Activated CD4-positive, alpha-beta T cell treated with anti-CD3 and anti-CD28 coated beads for 36 hours (primary cell): ENCODE results near the gene FOXJ3. TPM values are rescaled to one million over a fixed set of nuclear protein-coding genes. Genes with fewer than 3 reads are reported as not detected.

Source experiments
- ATAC-seq: fragments of 200-7000 bp; cut with Tn5 transposase; one replicate; pipeline ENCODE4 v1.10.0; 2021; ENCODE audit warnings: mild to moderate bottlenecking, moderate library complexity
- CTCF ChIA-PET: fragments of 350-600 bp; sonication (Branson Sonifier 250); formaldehyde crosslinking; loops from one replicate; lab custom pipeline; 2021; ENCODE audit warnings: antibody characterized with exemption; lab: Charles Lee
- POLR2A ChIA-PET: fragments of 350-600 bp; sonication (Branson Sonifier 250); formaldehyde crosslinking; loops from one replicate; lab custom pipeline; 2021; ENCODE audit warnings: antibody characterized with exemption, inconsistent platforms; lab: Charles Lee
- DNase-seq: peaks from one replicate; pipeline ENCODE4 v3.0.0-alpha.2; 2020
- H3K27ac Mint-ChIP-seq: one replicate; pipeline ENCODE4 v1.8.0; 2021; ENCODE audit warnings: mixed read lengths
- H3K27me3 Mint-ChIP-seq: one replicate; pipeline ENCODE4 v1.8.0; 2021; ENCODE audit warnings: mixed read lengths
- H3K36me3 Mint-ChIP-seq: one replicate; pipeline ENCODE4 v1.8.0; 2021; ENCODE audit warnings: low read depth, mixed read lengths
- H3K4me1 Mint-ChIP-seq: one replicate; pipeline ENCODE4 v1.8.0; 2021; ENCODE audit warnings: mixed read lengths
- H3K4me3 Mint-ChIP-seq: one replicate; pipeline ENCODE4 v1.8.0; 2021; ENCODE audit warnings: mild to moderate bottlenecking, moderate library complexity, mixed read lengths
- H3K9me3 Mint-ChIP-seq: one replicate; pipeline ENCODE4 v1.8.0; 2021; ENCODE audit warnings: low read depth, mixed read lengths
- intact Hi-C, 2 experiments: fragments of 100-400 bp; cut with DNase I in 1 of 2; cut with micrococcal nuclease in 1 of 2; formaldehyde crosslinking; loops; one replicate each; pipeline versions ENCODE4 v1.14.2 to v1.15.1; 2022 to 2024; cut with DNase I, micrococcal nuclease
- total RNA-seq, 2 experiments: library from RNA; stranded (reverse); gene quantifications; one replicate each; pipeline ENCODE4 v1.2.3, GENCODE V29; 2021

The FOXJ3 gene
- total RNA-seq, 2 experiments from 2014 or later = 44.1 to 54.0 TPM

DNA sequence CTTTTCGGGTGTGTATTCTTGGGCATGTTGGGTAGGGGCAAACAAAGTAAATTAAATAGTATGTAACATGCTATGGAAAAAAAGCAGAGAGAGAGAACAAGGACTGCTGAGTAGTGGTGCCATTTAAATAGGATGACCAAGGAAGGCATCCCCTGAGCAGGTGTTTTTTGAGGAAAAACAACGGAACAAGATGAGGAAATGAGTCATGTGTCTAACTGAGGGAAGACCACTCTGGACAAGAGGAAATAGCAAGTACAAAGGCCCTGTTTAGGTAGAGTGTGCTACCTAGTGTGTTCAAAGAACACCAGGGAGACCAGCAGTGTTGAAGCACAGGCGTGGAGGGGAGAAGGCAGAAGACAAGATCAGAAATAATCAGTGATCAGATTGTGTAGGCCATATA lies 150.4 kb downstream of the FOXJ3 start:
- POLR2A ChIA-PET = no interaction called here
- no peaks in the 10 kb centered on the region for H3K9me3 Mint-ChIP-seq
- H3K27ac Mint-ChIP-seq = no peak overlapping the region

DNA sequence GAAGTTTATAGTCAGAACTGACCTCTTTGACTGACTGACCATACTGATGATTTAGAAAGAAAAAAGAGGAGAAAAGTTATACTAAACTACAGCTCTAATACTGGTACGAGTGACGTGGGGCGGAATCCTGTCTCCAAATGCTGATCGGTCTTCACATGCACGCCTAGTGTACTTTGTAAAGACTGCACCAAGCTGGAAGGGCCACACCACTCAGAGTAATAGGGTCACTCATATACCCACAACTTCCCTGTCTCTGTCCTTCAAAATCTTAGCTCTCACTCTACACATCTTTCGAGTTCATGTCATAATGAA lies 151.1 kb downstream of the FOXJ3 start:
- Mint-ChIP-seq H3K4me3 (no peak overlapping the region), H3K9me3 (no peaks in the 10 kb centered on the region), H3K4me1 (peaks cover 7% of the 10 kb centered on the region), H3K27me3 (no peaks in the 10 kb centered on the region), H3K27ac (no peak overlapping the region), H3K36me3 (peaks cover 27% of the 10 kb centered on the region)
- CTCF ChIA-PET = interaction anchor here (0.8 kb wide), 1 partner anchor 509 kb away, joined by 4 read pairs; no protein-coding TSS in a partner anchor
- POLR2A ChIA-PET = no interaction called here
- DNase-seq (no peak), ATAC-seq (no peak)
- intact Hi-C loops = no loop called here

More for the DNA sequence above, 150.4 kb downstream of the FOXJ3 start:
- H3K4me1 Mint-ChIP-seq = peaks cover 7% of the 10 kb centered on the region
- CTCF ChIA-PET = no interaction called here
- intact Hi-C loops = no loop called here
- peaks cover 27% of the 10 kb centered on the region for H3K36me3 Mint-ChIP-seq
- no peaks in the 10 kb centered on the region for H3K27me3 Mint-ChIP-seq
- DNase-seq (no peak), ATAC-seq (no peak)
- H3K4me3 Mint-ChIP-seq = no peak overlapping the region

- POLR2A ChIA-PET = no interaction called here
- Mint-ChIP-seq H3K36me3 (peaks cover 25% of the 10 kb centered on the region), H3K9me3 (no peaks in the 10 kb centered on the region), H3K4me1 (peaks cover 7% of the 10 kb centered on the region), H3K27me3 (no peaks in the 10 kb centered on the region), H3K27ac (no peak overlapping the region), H3K4me3 (no peak overlapping the region)
- CTCF ChIA-PET = interaction anchor here (0.7 to 1.5 kb wide), 3 partner anchors 10 to 1457 kb away, joined by 3 to 5 read pairs (median 4); no protein-coding TSS in a partner anchor
- intact Hi-C loops = no loop called here
- no peak for DNase-seq
- no peak for ATAC-seq
Observed at GRCh38 chr1:42183210-42183956, 151.7 kb downstream of the FOXJ3 start.

- H3K4me1 Mint-ChIP-seq = peaks cover 7% of the 10 kb centered on the region
- peaks cover 18% of the 10 kb centered on the region for H3K36me3 Mint-ChIP-seq
- no peaks in the 10 kb centered on the region for H3K27me3 Mint-ChIP-seq
- ATAC-seq (no peak), DNase-seq (no peak)
- peak overlapping the region; percentile 45 for H3K27ac Mint-ChIP-seq
- ChIA-PET CTCF (interaction anchor here (0.6 kb wide), 1 partner anchor 11 kb away, joined by 4 read pairs; no protein-coding TSS in a partner anchor), POLR2A (no interaction called here)
- H3K4me3 Mint-ChIP-seq = no peak overlapping the region
- intact Hi-C loops = no loop called here
- H3K9me3 Mint-ChIP-seq = no peaks in the 10 kb centered on the region
Observed at GRCh38 chr1:42181687-42182086, 153.3 kb downstream of the FOXJ3 start.

DNA sequence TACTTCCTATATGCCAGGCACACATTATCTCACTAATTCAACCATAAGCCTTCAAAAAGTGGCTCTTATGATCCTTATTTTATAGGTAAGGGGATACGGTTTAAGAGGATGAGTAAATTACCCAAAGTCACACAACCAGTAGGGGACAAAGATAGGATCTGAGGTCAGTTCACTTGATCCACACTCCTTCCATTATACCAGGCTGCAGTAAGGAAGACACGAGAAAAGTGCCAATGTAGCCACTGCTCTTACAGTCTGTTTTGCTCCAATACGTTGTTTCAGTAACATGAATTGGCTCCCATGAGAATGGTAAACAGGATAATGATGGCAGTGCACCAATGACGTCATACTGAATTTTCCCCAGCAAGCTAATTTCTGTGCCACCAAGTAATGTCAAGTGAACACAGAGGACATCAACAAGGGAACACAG lies 155.1 kb downstream of the FOXJ3 start:
- ATAC-seq (no peak), DNase-seq (no peak)
- Mint-ChIP-seq H3K9me3 (no peaks in the 10 kb centered on the region), H3K27me3 (no peaks in the 10 kb centered on the region), H3K36me3 (peaks cover 10% of the 10 kb centered on the region), H3K27ac (peak overlapping the region; percentile 11), H3K4me1 (no peaks in the 10 kb centered on the region), H3K4me3 (no peak overlapping the region)
- intact Hi-C loops = loop anchor here (5.0 to 10.0 kb wide), 3 partner anchors 155 to 555 kb away; partner anchors contain the start of gene FOXJ3 (in 2 of the 2)
- CTCF ChIA-PET = no interaction called here
- POLR2A ChIA-PET = no interaction called here

DNA sequence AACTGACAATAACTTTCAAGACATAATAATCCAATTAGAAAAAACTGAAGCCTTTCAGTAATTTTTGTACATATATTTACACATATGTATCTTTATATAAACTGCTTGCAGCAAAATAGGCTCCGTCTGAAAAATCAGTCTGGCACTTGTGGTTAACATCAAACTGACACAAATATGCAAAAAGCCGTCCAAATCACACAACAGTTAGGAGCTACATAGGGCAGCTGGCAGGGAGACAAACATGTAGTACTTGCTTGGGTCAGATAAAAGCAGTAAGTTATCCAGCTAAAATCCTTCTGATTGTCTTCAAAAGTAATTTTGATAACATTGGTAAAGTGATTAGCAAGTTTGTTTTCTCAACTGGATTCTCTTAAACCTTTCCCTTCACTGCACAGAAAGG lies 155.8 kb downstream of the FOXJ3 start:
- ChIA-PET CTCF (interaction anchor here (0.9 kb wide), 1 partner anchor 13 kb away, joined by 3 read pairs; no protein-coding TSS in a partner anchor), POLR2A (no interaction called here)
- Mint-ChIP-seq H3K36me3 (peaks cover 6% of the 10 kb centered on the region), H3K27ac (peak overlapping the region; percentile 65), H3K4me1 (no peaks in the 10 kb centered on the region), H3K27me3 (no peaks in the 10 kb centered on the region), H3K4me3 (no peak overlapping the region), H3K9me3 (no peaks in the 10 kb centered on the region)
- intact Hi-C loops = loop anchor here (5.0 to 10.0 kb wide), 3 partner anchors 156 to 556 kb away; partner anchors contain the start of gene FOXJ3 (in 2 of the 2)
- no peak for DNase-seq
- no peak for ATAC-seq

GRCh38 chr1:42178249-42178648 lies 156.8 kb downstream of the FOXJ3 start:
- DNase-seq (no peak), ATAC-seq (no peak)
- no peaks in the 10 kb centered on the region for H3K4me1 Mint-ChIP-seq
- H3K27me3 Mint-ChIP-seq = no peaks in the 10 kb centered on the region
- POLR2A ChIA-PET = no interaction called here
- H3K27ac Mint-ChIP-seq = no peak overlapping the region
- H3K36me3 Mint-ChIP-seq = peaks cover 6% of the 10 kb centered on the region
- no peak overlapping the region for H3K4me3 Mint-ChIP-seq
- CTCF ChIA-PET = interaction anchor here (0.7 to 0.9 kb wide), 2 partner anchors 14 to 180 kb away, joined by 3 read pairs; no protein-coding TSS in a partner anchor
- no peaks in the 10 kb centered on the region for H3K9me3 Mint-ChIP-seq
- intact Hi-C loops = loop anchor here (5.0 to 10.0 kb wide), 3 partner anchors 157 to 557 kb away; partner anchors contain the start of gene FOXJ3 (in 2 of the 2)

GRCh38 chr1:42177541-42177981 lies 157.5 kb downstream of the FOXJ3 start:
- H3K4me1 Mint-ChIP-seq = no peaks in the 10 kb centered on the region
- H3K4me3 Mint-ChIP-seq = no peak overlapping the region
- POLR2A ChIA-PET = no interaction called here
- intact Hi-C loops = loop anchor here (5.0 to 10.0 kb wide), 3 partner anchors 157 to 557 kb away; partner anchors contain the start of gene FOXJ3 (in 2 of the 2)
- ATAC-seq (no peak), DNase-seq (no peak)
- CTCF ChIA-PET = interaction anchor here (0.6 to 1.0 kb wide), 4 partner anchors 19 to 311 kb away, joined by 3 read pairs; no protein-coding TSS in a partner anchor
- peaks cover 6% of the 10 kb centered on the region for H3K36me3 Mint-ChIP-seq
- H3K27me3 Mint-ChIP-seq = no peaks in the 10 kb centered on the region
- H3K27ac Mint-ChIP-seq = no peak overlapping the region
- no peaks in the 10 kb centered on the region for H3K9me3 Mint-ChIP-seq

DNA sequence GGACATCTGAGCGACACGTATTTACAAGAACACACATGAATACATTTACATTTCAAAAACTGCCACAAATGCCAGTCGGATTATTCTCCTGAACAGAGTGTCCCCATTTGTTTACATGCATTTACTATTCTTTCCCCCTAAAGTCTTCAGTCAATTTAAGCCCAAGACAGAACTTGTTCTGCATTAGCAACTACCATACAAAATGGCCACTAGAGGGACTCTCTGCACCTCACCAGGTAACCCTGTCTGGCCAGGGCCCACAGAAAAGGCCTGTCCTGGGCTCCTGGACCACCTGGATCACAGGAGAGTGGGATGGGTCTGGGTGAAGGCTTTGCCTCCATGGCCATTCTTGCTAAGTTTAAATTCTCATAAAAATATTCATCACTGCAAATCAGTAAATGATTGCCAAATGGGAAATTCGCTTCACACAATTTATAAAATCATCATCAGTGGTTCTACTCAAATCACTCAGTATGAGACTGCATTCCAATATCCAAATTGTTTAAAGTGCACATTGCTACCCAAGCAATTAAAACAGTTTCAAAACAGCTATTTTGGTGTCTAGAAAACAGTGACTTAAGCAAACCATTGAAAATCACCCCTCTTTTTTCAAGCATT lies 158.0 kb downstream of the FOXJ3 start:
- H3K4me3 Mint-ChIP-seq = no peak overlapping the region
- no peaks in the 10 kb centered on the region for H3K27me3 Mint-ChIP-seq
- DNase-seq = peak; percentile 29
- ATAC-seq = peak; percentile 56
- no peaks in the 10 kb centered on the region for H3K9me3 Mint-ChIP-seq
- no peaks in the 10 kb centered on the region for H3K4me1 Mint-ChIP-seq
- H3K27ac Mint-ChIP-seq = no peak overlapping the region
- ChIA-PET CTCF (interaction anchor here (0.7 to 1.0 kb wide), 3 partner anchors 19 to 312 kb away, joined by 3 read pairs; no protein-coding TSS in a partner anchor), POLR2A (no interaction called here)
- H3K36me3 Mint-ChIP-seq = peaks cover 6% of the 10 kb centered on the region
- intact Hi-C loops = loop anchor here (5.0 to 10.0 kb wide), 3 partner anchors 158 to 558 kb away; partner anchors contain the start of gene FOXJ3 (in 2 of the 2)

DNA sequence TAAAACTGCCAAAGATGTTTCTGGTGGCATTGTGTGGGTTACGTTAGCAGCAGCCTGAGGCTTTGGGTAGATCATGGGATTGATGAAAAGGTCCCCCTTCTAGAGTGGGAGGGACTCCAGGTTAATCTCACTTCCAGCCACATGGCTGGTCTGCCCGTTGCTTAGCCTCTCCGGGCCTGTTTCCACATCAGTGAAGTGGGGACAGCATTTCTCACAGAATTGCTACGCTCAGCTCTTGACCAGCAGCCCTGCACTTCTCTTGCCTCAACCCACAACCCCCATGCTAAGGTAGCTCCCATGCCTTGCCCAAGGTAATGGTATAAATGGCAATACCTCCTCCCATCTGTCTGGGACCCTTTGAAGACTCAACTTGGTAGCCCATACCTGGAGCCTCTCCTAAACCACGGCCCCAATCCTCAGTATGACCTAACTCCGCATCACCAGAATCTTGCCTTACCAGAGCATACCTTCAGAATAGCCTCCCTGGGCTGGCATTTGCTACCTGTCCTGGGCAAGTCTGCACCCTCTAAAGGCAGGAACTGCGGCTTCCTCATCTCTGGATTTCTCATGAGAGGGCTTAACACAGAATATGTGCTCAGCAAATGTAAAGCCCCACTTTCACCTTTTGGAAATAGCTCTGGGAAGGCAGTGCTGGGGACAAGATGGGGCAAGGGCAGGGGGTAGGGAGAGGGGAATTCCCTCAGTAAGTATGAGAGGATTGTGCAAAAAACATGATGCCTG lies 159.6 kb downstream of the FOXJ3 start:
- ChIA-PET CTCF (interaction anchor here (0.6 to 3.0 kb wide), 7 partner anchors 10 to 596 kb away, joined by 3 to 15 read pairs (median 4); no protein-coding TSS in a partner anchor), POLR2A (no interaction called here)
- Mint-ChIP-seq H3K4me3 (no peak overlapping the region), H3K27ac (no peak overlapping the region), H3K9me3 (no peaks in the 10 kb centered on the region), H3K36me3 (peaks cover 4% of the 10 kb centered on the region), H3K4me1 (no peaks in the 10 kb centered on the region), H3K27me3 (peaks cover 3% of the 10 kb centered on the region)
- intact Hi-C loops = loop anchor here (5.0 to 10.0 kb wide), 3 partner anchors 159 to 559 kb away; partner anchors contain the start of gene FOXJ3 (in 2 of the 2)
- ATAC-seq (no peak), DNase-seq (no peak)
